Measurements from ENCODE around the gene ECEL1. TPM values are rescaled to one million over a fixed set of nuclear protein-coding genes. Genes with fewer than 3 reads are reported as not detected.

The ECEL1 gene
- total and polyA plus RNA-seq, 8 donors, result 0.35 to 1.1 TPM; not detected in 6

GRCh38 chr2:232516551-232516950 is 28.9 kb upstream of the ECEL1 start:
- DNase-seq, result no peak
- H3K4me3 ChIP-seq, result no peak overlapping the region
- WGBS, 5 donors, result 73 to 82% (median 75%) methylated on average over 3 of the region's 3 CpGs
- no peaks in the 10 kb centered on the region for H3K36me3 ChIP-seq
- TF ChIP-seq CTCF (IDR thresholded peaks at IDR 0.05) (no peak), EP300 (IDR thresholded peaks at IDR 0.05) (no peak), POLR2AphosphoS5 (IDR thresholded peaks at IDR 0.05) (no peak), POLR2A (IDR thresholded peaks at IDR 0.05) (no peak)
- no peak overlapping the region for H3K27ac ChIP-seq
- intact Hi-C loops (cut with DNase I; ENCODE audit: low total_unique reads), result no loop called here
- no peaks in the 10 kb centered on the region for H3K9me3 ChIP-seq
- peaks cover 0 to 62% (median 18%) of the 10 kb centered on the region in 3 donors for H3K27me3 ChIP-seq
- H3K4me1 ChIP-seq, result peaks cover 0 to under 1% (median under 1%) of the 10 kb centered on the region in 4 donors

DNA sequence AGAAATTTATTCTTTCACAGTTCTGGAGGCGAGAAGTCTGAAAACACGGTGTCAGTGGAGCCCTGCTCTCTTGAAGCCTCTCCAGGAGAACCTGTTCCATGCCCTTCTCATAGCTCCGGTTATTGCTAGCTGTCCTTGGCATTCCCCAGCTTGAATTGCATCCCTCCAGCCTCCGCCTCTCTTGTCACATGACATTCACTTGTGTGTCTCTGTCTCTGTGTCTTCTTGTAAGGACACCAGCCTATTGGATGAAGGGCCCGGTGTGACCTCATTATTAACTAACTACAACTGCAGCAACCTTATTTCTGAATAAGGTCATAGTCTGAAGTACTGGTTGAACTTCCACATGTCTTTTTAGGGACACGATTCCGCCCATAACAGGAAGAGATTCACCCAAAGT is 28.0 kb upstream of the ECEL1 start:
- DNase-seq, result no peak
- intact Hi-C loops (cut with DNase I; ENCODE audit: low total_unique reads), result no loop called here
- TF ChIP-seq CTCF (IDR thresholded peaks at IDR 0.05) (no peak), POLR2A (IDR thresholded peaks at IDR 0.05) (no peak), EP300 (IDR thresholded peaks at IDR 0.05) (no peak), POLR2AphosphoS5 (IDR thresholded peaks at IDR 0.05) (no peak)

GRCh38 chr2:232513353-232513752 is 25.7 kb upstream of the ECEL1 start:
- no peak overlapping the region for H3K27ac ChIP-seq
- H3K27me3 ChIP-seq, result peaks cover 0 to 39% (median 0%) of the 10 kb centered on the region in 3 donors
- H3K9me3 ChIP-seq, result no peaks in the 10 kb centered on the region
- 69 to 79% (median 72%) methylated on average over 5 of the region's 5 CpGs for WGBS, 5 donors
- H3K4me3 ChIP-seq, result no peak overlapping the region
- H3K4me1 ChIP-seq, result no peaks in the 10 kb centered on the region
- no peak for TF ChIP-seq POLR2A (IDR thresholded peaks at IDR 0.05)
- TF ChIP-seq EP300 (IDR thresholded peaks at IDR 0.05), result no peak
- TF ChIP-seq CTCF (IDR thresholded peaks at IDR 0.05), result no peak
- DNase-seq, result no peak
- no peaks in the 10 kb centered on the region for H3K36me3 ChIP-seq
- intact Hi-C loops (cut with DNase I; ENCODE audit: low total_unique reads), result no loop called here

More for the DNA sequence above, 28.0 kb upstream of the ECEL1 start:
- peaks cover 0 to 59% (median 10%) of the 10 kb centered on the region in 3 donors for H3K27me3 ChIP-seq
- WGBS, 5 donors, result 89 to 94% (median 91%) methylated on average over 7 of the region's 7 CpGs
- H3K27ac ChIP-seq, result no peak overlapping the region
- no peaks in the 10 kb centered on the region for H3K4me1 ChIP-seq
- H3K4me3 ChIP-seq, result no peak overlapping the region
- no peaks in the 10 kb centered on the region for H3K9me3 ChIP-seq
- H3K36me3 ChIP-seq, result no peaks in the 10 kb centered on the region

- WGBS, 5 donors, result 65 to 95% (median 78%) methylated on average over 4 to 10 of the region's 10 CpGs
- Histone ChIP-seq H3K4me1 (no peaks in the 10 kb centered on the region), H3K27me3 (peaks cover 0 to 39% (median 0%) of the 10 kb centered on the region in 3 donors), H3K9me3 (no peaks in the 10 kb centered on the region), H3K4me3 (no peak overlapping the region), H3K27ac (no peak overlapping the region), H3K36me3 (no peaks in the 10 kb centered on the region)
- intact Hi-C loops (cut with DNase I; ENCODE audit: low total_unique reads), result no loop called here
- DNase-seq, result peak in 1 of 2 donors; percentile 74
- TF ChIP-seq POLR2A (IDR thresholded peaks at IDR 0.05) (no peak), POLR2AphosphoS5 (IDR thresholded peaks at IDR 0.05) (no peak), CTCF (IDR thresholded peaks at IDR 0.05) (no peak)
Observed at GRCh38 chr2:232512602-232513001, 25.0 kb upstream of the ECEL1 start.

Data from stomach (tissue), 9 donors.